Stimulated activated CD4-positive, alpha-beta T cell treated with anti-CD3 and anti-CD28 coated beads, TNF-alpha, amount 100 ng/mL, for 48 hours (primary cell): ENCODE results near the gene EIF4G2.

Experiments
- DNase-seq, 3 donors: peaks; one replicate each; pipeline ENCODE4 v3.0.0-alpha.2; 2020; ENCODE audit warnings: low read depth in 3 of 3

EIF4G2 gene

GRCh38 chr11:10771457-10771856, 37.3 kb downstream of the EIF4G2 start:
- DNase-seq, result no peak

- DNase-seq, result no peak
Observed at GRCh38 chr11:10770626-10771254, 38.0 kb downstream of the EIF4G2 start.

GRCh38 chr11:10764412-10764811, 44.3 kb downstream of the EIF4G2 start:
- DNase-seq, result no peak

GRCh38 chr11:10763766-10764165, 45.0 kb downstream of the EIF4G2 start:
- no peak for DNase-seq

- DNase-seq, result no peak
Observed at GRCh38 chr11:10762913-10763421, 45.8 kb downstream of the EIF4G2 start.

GRCh38 chr11:10762185-10762584, 46.5 kb downstream of the EIF4G2 start:
- no peak for DNase-seq

- no peak for DNase-seq
Observed at GRCh38 chr11:10761085-10761698, 47.5 kb downstream of the EIF4G2 start.

- DNase-seq, result no peak
Observed at GRCh38 chr11:10758957-10759356, 49.8 kb downstream of the EIF4G2 start.

- no peak for DNase-seq
Observed at GRCh38 chr11:10752486-10752885, 56.2 kb downstream of the EIF4G2 start.

- no peak for DNase-seq
Observed at GRCh38 chr11:10752061-10752460, 56.7 kb downstream of the EIF4G2 start.

- DNase-seq, result no peak
Observed at GRCh38 chr11:10751581-10751940, 57.2 kb downstream of the EIF4G2 start.

GRCh38 chr11:10750838-10751580, 57.7 kb downstream of the EIF4G2 start, which contains the start of gene CTR9:
Gene CTR9 (plus strand): TSS chr11:10751246. CDS start chr11:10751413, 167 bp downstream.
- peak; percentile 86 to 91 (median 87) for DNase-seq

- no peak for DNase-seq
Observed at GRCh38 chr11:10749476-10749875, 59.2 kb downstream of the EIF4G2 start.

GRCh38 chr11:10747733-10748132, 61.0 kb downstream of the EIF4G2 start:
- no peak for DNase-seq
